Urinary bladder (tissue), 4 donors: ENCODE results near the gene IMPA2. TPM values are rescaled to one million over a fixed set of nuclear protein-coding genes. Genes with fewer than 3 reads are reported as not detected.

Source experiments
- DNase-seq: peaks from one replicate; pipeline ENCODE4 v3.0.0-alpha.2; 2015; ENCODE audit errors: extremely low spot score
- H3K27ac ChIP-seq: one replicate; pipeline ENCODE4 v1.5.1; 2013; ENCODE audit warnings: low read depth, mild to moderate bottlenecking, moderate library complexity
- H3K36me3 ChIP-seq: one replicate; pipeline ENCODE4 v1.6.1; 2013; ENCODE audit warnings: mild to moderate bottlenecking, moderate library complexity; ENCODE audit not compliant: insufficient read depth
- H3K4me1 ChIP-seq: one replicate; pipeline ENCODE4 v1.6.1; 2013; ENCODE audit warnings: mild to moderate bottlenecking, moderate library complexity; ENCODE audit not compliant: insufficient read depth
- H3K4me3 ChIP-seq: one replicate; pipeline ENCODE4 v1.5.1; 2013; ENCODE audit warnings: low read depth, low read length
- WGBS: extraction: QIAGEN DNeasy Blood & Tissue Kit; methylation state at CpG from one replicate; pipeline ENCODE4 v1.1.7; 2013; 5-methylcytosine and 5-hydroxymethylcytosine counted together
- polyA plus RNA-seq: library from polyadenylated mRNA; stranded (reverse); fragments of 200-250 nt; gene quantifications from one replicate; pipeline ENCODE4 v1.2.3, GENCODE V29; 2013
- total RNA-seq: library from RNA; depleted of rRNA; stranded (reverse); fragments of >200 nt; gene quantifications from one replicate; pipeline ENCODE4 v1.2.3, GENCODE V29; 2014
- donor health status: healthy with polysubstance abuse.
- donor health status: healthy.

Gene IMPA2
- total and polyA plus RNA-seq, 2 donors = 38.2 to 111 TPM

DNA sequence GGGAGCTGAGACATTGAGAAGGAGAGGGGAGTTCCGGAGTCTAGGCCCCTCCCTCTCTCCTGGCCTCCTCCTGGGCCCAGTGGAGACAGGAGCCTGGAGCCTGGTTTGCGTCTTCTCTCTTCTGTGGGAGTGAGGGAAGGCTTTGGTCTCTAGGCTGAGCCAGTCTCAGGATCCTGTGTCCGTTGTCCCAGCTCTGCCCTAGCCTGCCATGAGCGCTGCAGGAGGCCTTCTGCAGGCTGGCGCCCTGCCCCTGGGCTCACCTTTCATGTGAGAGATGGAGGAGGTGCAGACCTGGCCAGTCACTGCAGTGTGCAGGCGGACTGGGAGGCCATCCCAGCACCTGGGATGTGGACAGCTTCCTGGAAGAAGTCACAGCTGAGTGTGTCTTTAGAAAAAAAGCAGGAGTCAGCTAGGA, 8.7 kb downstream of the IMPA2 start:
- H3K4me1 ChIP-seq = no peaks in the 10 kb centered on the region
- no peak for DNase-seq
- WGBS = 65% methylated on average over 6 of the region's 6 CpGs
- H3K4me3 ChIP-seq = no peak overlapping the region
- no peak overlapping the region for H3K27ac ChIP-seq
- H3K36me3 ChIP-seq = no peaks in the 10 kb centered on the region

DNA sequence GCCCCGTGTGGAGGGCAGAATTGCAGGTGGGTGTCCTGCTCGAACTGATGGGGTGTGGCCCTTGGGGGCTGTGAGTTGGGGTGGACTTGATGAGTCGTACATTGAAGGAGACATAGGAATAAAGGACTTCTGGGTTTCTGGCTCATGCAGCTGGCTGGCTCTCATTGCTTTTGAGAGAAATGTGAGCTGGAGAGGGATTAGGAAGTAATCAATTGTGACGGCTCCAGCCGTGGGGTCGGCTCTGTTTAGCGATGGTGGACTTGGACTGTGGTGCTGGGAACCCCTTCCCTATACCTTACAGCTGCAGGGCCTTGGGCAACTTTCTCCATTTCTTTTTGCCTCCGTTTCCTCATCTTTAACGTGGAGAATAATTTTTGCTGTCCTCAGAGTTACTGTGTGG, 9.2 kb downstream of the IMPA2 start:
- no peak for DNase-seq
- Histone ChIP-seq H3K4me1 (no peaks in the 10 kb centered on the region), H3K27ac (no peak overlapping the region), H3K36me3 (no peaks in the 10 kb centered on the region), H3K4me3 (no peak overlapping the region)
- 45% methylated on average over 9 of the region's 9 CpGs for WGBS

GRCh38 chr18:11991021-11991795, 9.9 kb downstream of the IMPA2 start:
- WGBS = 89% methylated on average over 19 of the region's 19 CpGs
- Histone ChIP-seq H3K27ac (no peak overlapping the region), H3K36me3 (no peaks in the 10 kb centered on the region), H3K4me3 (no peak overlapping the region), H3K4me1 (no peaks in the 10 kb centered on the region)
- no peak for DNase-seq

DNA sequence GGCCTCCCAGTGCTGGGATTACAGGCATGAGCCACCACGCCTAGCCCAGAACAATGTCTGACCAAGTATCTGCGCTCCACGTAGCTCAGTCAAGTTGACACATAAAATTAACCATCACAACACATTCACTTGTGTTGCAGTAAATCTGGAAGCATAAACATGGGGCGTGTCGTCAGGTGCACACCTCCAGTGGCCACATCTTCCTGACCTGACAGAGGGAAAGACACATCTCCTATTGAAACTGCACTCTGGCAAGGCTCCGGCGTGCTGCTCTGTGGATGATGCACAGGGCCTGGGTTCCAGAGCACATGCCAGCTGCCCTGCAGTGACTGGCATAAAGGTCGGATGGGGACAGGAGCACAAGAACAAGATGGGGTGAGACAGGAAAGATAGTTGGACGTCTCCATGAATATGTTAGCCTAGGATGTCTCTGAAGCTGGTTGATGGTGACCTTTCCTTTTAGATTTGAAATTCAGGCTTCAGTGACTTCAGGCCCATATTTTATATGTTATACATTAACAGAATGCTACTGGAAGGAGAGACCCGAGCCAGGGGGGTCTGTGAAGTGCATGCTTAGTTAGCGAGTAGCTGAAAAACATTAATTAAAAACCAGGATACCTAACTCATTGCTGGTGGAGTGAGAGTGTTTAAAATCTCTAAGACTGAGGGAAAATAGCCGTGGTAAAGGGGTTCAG, 10.9 kb downstream of the IMPA2 start:
- DNase-seq = no peak
- WGBS = 79% methylated on average over 12 of the region's 12 CpGs
- H3K36me3 ChIP-seq = no peaks in the 10 kb centered on the region
- H3K4me1 ChIP-seq = no peaks in the 10 kb centered on the region
- H3K27ac ChIP-seq = no peak overlapping the region
- H3K4me3 ChIP-seq = no peak overlapping the region

- Histone ChIP-seq H3K27ac (no peak overlapping the region), H3K36me3 (no peaks in the 10 kb centered on the region), H3K4me3 (no peak overlapping the region), H3K4me1 (no peaks in the 10 kb centered on the region)
- WGBS = 87% methylated on average over 11 of the region's 11 CpGs
- no peak for DNase-seq
Observed at GRCh38 chr18:11993264-11993916, 12.1 kb downstream of the IMPA2 start.

DNA sequence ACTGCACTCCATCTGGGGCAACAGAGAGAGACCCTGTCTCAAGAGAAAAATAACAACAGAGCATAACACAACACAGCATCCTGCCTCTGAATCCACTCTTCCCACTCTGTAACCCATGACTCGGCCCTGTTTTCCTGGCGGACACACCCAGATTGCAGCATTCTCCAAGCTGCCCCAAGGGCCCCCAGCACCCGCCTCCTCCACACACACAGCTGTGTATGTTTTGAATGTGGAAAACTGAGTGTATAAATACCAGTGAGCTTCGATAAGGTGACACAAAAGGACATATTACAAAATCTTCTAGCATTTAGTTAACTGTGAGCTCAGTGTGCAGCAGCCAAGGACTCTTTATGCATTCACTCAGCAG, 13.0 kb downstream of the IMPA2 start:
- no peak overlapping the region for H3K27ac ChIP-seq
- WGBS = 56% methylated on average over 4 of the region's 4 CpGs
- no peaks in the 10 kb centered on the region for H3K36me3 ChIP-seq
- no peaks in the 10 kb centered on the region for H3K4me1 ChIP-seq
- DNase-seq = no peak
- no peak overlapping the region for H3K4me3 ChIP-seq

- 46% methylated on average over 11 of the region's 11 CpGs for WGBS
- no peak overlapping the region for H3K4me3 ChIP-seq
- no peaks in the 10 kb centered on the region for H3K4me1 ChIP-seq
- no peak overlapping the region for H3K27ac ChIP-seq
- no peaks in the 10 kb centered on the region for H3K36me3 ChIP-seq
- DNase-seq = no peak
Observed at GRCh38 chr18:11994703-11995444, 13.6 kb downstream of the IMPA2 start.

DNA sequence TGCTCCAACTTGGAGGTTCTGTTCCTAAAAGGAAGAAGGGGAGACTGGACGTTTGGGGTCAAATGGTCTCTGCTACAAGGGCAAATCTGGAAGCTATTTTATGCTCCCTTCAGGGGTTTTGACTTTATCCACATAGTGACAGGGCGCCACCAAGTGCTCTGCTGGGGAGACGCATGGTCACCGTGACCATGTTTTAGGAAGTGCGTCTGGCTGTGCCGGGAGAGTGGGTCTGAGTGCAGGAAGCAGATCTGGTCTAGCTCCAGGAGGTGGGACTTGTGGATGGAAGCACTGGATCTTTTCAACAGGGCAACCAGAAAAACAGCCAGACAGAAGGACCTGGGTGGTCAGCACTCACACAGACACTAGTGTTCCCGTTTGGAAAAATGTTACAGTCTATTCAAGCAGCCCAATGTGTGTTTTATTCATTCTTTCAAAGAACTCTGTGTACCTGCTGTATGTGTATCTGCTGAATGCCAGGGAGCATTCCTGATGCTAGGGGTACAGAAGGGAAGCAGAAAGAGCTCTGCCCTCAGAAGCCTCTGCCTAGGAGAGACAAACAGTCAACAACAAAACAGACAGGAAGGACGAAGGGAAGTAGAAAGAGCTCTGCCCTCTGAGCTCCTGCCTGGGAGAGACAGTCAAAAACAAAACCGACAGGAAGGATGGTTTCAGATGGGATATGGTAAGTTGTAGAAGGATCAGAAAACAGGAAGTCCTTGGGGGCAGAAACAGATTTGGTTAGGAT, 14.3 kb downstream of the IMPA2 start:
- Histone ChIP-seq H3K27ac (no peak overlapping the region), H3K36me3 (no peaks in the 10 kb centered on the region), H3K4me3 (no peak overlapping the region), H3K4me1 (no peaks in the 10 kb centered on the region)
- DNase-seq = no peak
- 11% methylated on average over 9 of the region's 9 CpGs for WGBS

DNA sequence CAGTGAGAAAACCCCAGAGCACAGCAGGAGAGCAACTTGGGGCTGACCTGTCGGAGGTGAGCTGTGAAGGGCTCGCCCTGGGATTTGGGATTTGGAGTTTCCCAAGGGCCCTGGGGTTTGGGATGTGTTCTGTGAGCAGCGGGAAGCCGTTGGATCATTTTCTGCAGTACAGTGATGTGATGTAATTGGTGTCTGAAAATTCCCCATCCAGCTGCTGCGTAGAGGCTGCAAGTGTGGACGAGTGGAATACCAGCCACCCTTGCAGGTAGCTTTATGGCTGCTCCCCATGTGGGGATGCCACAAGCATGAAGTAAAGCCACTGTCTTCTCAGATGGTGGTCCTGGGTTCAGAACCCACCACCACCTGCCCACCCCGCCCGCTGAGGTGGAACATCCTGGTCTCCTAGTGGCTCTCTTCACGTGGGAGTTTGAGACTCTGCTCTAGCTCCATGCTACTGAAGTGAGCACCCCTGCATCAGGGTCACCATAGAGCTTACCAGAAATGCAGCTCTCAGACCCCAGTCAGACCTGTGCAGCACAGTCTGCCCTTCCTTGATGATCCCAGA, 15.0 kb downstream of the IMPA2 start:
- no peak for DNase-seq
- Histone ChIP-seq H3K4me3 (no peak overlapping the region), H3K27ac (no peak overlapping the region), H3K4me1 (peaks cover 1% of the 10 kb centered on the region), H3K36me3 (no peaks in the 10 kb centered on the region)
- 81% methylated on average over 9 of the region's 9 CpGs for WGBS

GRCh38 chr18:11996907-11997306, 15.6 kb downstream of the IMPA2 start:
- DNase-seq = no peak
- Histone ChIP-seq H3K36me3 (no peaks in the 10 kb centered on the region), H3K4me1 (peaks cover 1% of the 10 kb centered on the region), H3K27ac (no peak overlapping the region), H3K4me3 (no peak overlapping the region)
- 95% methylated on average over 4 of the region's 4 CpGs for WGBS

DNA sequence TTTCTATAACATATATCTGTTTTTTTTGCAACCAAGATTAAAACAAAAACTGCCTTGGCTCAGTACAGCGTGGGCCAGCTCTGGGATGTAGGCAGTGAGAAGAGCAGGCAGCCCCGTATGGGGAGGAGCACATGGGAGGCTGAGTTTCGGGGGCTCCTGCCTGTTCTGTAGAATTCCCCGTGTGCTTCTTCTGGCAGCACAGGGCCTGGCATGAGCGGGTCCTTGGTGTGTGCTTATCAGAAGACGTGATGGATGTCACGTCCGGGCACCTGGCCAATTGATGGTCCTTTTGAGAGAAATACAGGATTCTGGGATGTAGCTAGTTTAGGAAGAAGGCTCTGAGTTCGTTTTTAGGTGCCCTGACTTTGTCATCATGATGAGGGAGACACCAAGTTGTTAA, 16.2 kb downstream of the IMPA2 start:
- Histone ChIP-seq H3K4me3 (no peak overlapping the region), H3K27ac (no peak overlapping the region), H3K36me3 (no peaks in the 10 kb centered on the region), H3K4me1 (peaks cover 1% of the 10 kb centered on the region)
- no peak for DNase-seq
- 68% methylated on average over 9 of the region's 9 CpGs for WGBS

DNA sequence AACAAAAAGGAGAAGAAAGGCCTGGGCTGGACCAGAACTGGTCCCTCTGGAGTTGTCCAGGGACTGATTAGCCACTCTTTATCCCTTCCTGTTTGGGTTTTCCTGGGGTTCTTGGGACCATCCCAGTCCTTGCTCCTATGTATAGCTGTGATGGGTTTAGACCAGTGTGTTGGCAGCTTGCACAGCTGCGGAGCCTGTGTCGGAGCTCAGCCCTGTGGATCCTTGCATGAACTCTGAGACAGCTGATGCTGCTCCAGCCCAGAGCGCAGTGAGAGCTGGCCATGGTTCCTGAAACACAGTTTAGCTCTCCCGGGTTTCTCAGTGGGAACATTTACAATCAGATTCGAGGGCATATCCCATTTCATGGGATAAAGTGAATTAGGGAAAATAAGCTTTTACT, 16.9 kb downstream of the IMPA2 start:
- no peak for DNase-seq
- H3K36me3 ChIP-seq = no peaks in the 10 kb centered on the region
- no peak overlapping the region for H3K27ac ChIP-seq
- H3K4me3 ChIP-seq = no peak overlapping the region
- 32% methylated on average over 5 of the region's 5 CpGs for WGBS
- H3K4me1 ChIP-seq = peaks cover 1% of the 10 kb centered on the region

GRCh38 chr18:11999429-11999828, 18.1 kb downstream of the IMPA2 start:
- 89% methylated on average over 7 of the region's 7 CpGs for WGBS
- Histone ChIP-seq H3K4me3 (no peak overlapping the region), H3K36me3 (no peaks in the 10 kb centered on the region), H3K4me1 (peaks cover 1% of the 10 kb centered on the region), H3K27ac (no peak overlapping the region)
- no peak for DNase-seq
